Measurements from ENCODE around the gene PRSS16. TPM values are rescaled to one million over a fixed set of nuclear protein-coding genes. Genes with fewer than 3 reads are reported as not detected.
"Not testable (repeated sequence)": the region's sequence is repeated elsewhere in the genome, so short reads cannot be mapped to it uniquely, and the experiment has no call there.

Gene PRSS16
- total and polyA plus RNA-seq, 7 donors = 0.08 TPM; not detected in 6

DNA sequence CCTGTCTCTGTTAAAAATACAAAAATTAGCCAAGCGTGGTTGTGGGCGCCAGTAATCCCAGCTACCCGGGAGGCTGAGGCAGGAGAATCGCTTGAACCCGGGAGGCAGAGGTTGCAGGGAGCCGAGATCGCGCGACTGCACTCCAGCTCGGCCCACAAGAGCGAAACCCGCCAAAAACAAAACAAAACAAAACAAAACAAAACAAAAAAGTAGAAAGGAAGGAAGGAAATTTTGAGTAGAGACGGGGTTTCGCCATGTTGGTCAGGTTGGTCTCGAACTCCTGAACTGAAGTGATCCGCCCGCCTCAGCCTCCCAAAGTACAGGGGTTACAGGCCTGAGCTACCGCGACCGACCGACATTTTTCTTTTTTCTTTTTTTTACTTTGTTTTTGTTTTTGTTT is 30.6 kb upstream of the PRSS16 start:
- no peak for ATAC-seq

DNA sequence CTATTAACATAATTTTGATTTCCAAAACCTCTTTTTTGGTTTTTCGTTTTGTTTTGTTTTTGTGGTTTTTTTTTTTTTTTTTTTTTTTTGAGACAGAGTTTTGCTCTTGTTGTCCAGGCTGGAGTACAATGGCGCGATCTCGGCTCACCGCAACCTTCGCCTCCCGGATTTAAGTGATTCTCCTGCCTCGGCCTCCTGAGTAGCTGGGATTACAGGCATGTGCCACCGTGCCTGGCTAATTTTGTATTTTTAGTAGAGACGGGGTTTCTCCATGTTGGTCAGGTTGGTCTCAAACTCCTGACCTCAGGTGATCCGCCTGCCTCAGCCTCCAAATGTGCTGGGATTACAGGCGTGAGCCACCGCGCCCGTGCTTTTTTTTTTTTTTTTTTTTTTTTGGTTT is 24.5 kb upstream of the PRSS16 start:
- intact Hi-C loops (cut with DNase I); H3K4me3 ChIP-seq; DNase-seq; ATAC-seq; H3K9me3 ChIP-seq; H3K27ac ChIP-seq; H3K36me3 ChIP-seq (ENCODE audit: insufficient read depth in 1 of 2, low read depth in 1 of 2); H3K4me1 ChIP-seq: not testable (repeated sequence)
- 90 to 94% (median 91%) methylated on average over 11 to 15 of the region's 15 CpGs for WGBS, 3 donors
- H3K27me3 ChIP-seq (ENCODE audit: insufficient read depth in 3 of 3, low read length in 2 of 3) = peaks cover 2 to 26% (median 3%) of the 10 kb centered on the region in 3 donors

More for the DNA sequence above, 30.6 kb upstream of the PRSS16 start:
- H3K9me3 ChIP-seq = no peaks in the 10 kb centered on the region
- intact Hi-C loops (cut with DNase I) = no loop called here
- no peak for DNase-seq
- WGBS, 3 donors = 93 to 95% (median 94%) methylated on average over 20 to 21 of the region's 21 CpGs
- no peak overlapping the region for H3K27ac ChIP-seq
- H3K4me3 ChIP-seq = no peak overlapping the region
- TF ChIP-seq, protein P1, sequence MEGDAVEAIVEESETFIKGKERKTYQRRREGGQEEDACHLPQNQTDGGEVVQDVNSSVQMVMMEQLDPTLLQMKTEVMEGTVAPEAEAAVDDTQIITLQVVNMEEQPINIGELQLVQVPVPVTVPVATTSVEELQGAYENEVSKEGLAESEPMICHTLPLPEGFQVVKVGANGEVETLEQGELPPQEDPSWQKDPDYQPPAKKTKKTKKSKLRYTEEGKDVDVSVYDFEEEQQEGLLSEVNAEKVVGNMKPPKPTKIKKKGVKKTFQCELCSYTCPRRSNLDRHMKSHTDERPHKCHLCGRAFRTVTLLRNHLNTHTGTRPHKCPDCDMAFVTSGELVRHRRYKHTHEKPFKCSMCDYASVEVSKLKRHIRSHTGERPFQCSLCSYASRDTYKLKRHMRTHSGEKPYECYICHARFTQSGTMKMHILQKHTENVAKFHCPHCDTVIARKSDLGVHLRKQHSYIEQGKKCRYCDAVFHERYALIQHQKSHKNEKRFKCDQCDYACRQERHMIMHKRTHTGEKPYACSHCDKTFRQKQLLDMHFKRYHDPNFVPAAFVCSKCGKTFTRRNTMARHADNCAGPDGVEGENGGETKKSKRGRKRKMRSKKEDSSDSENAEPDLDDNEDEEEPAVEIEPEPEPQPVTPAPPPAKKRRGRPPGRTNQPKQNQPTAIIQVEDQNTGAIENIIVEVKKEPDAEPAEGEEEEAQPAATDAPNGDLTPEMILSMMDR (IDR thresholded peaks at IDR 0.05) = no peak
- no peaks in the 10 kb centered on the region for H3K4me1 ChIP-seq
- peaks cover 0 to 36% (median 10%) of the 10 kb centered on the region in 3 donors for H3K27me3 ChIP-seq (ENCODE audit: insufficient read depth in 3 of 3, low read length in 2 of 3)
- no peaks in the 10 kb centered on the region for H3K36me3 ChIP-seq (ENCODE audit: insufficient read depth in 1 of 2, low read depth in 1 of 2)

DNA sequence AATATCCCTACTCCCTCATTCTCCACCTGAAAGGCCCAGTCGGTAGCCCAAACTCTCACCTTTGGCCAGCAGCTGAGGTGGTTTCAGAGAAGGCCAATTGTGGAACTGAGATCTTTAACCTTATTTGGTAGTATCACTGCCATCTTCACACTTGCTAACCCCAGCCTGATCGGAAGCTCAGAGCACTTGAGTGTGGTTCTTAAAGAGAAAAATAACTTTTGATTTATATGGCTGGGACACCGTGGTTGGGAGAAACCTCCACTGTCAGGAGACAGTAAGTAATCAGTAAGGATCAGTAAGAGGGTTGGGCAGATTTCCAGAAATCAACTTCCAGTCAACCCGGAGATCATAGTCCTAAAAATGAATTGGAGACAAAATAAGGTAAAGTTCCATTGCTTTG is 22.8 kb upstream of the PRSS16 start:
- Histone ChIP-seq H3K27me3 (ENCODE audit: insufficient read depth in 3 of 3, low read length in 2 of 3) (peaks cover 3 to 43% (median 4%) of the 10 kb centered on the region in 3 donors), H3K36me3 (ENCODE audit: insufficient read depth in 1 of 2, low read depth in 1 of 2) (no peaks in the 10 kb centered on the region), H3K4me1 (no peaks in the 10 kb centered on the region), H3K4me3 (no peak overlapping the region), H3K27ac (no peak overlapping the region), H3K9me3 (no peaks in the 10 kb centered on the region)
- TF ChIP-seq, protein P1 (IDR thresholded peaks at IDR 0.05) = no peak
- DNase-seq (no peak), ATAC-seq (no peak)
- 66 to 75% (median 71%) methylated on average over 4 of the region's 4 CpGs for WGBS, 3 donors
- intact Hi-C loops (cut with DNase I) = no loop called here

DNA sequence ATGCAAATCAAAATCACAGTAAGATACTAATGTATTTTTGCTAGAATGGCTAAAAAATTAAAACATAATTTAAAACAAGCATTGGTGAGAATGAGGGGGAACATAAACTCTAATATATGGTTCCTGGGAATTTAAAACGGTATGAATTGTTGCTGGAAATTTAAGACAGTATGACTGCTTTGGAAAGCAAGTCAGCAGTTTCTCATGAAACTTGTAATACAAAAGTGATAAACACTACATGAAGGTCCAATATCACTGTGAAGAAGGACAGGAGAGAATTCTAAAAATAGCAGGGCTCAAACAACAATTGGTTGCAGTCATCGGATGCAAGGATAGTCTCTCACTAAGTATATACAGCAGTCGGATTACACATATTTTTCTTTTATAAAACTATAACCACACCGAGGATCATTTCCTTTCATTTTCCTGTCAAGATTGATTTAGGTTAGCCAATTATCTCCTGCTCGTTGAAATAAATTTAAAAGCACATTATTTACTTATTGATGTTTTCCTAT is 18.5 kb upstream of the PRSS16 start:
- DNase-seq (no peak), ATAC-seq (no peak)
- Histone ChIP-seq H3K27me3 (ENCODE audit: insufficient read depth in 3 of 3, low read length in 2 of 3) (peaks cover 0 to 64% (median 8%) of the 10 kb centered on the region in 3 donors), H3K27ac (no peak overlapping the region), H3K9me3 (no peaks in the 10 kb centered on the region), H3K36me3 (ENCODE audit: insufficient read depth in 1 of 2, low read depth in 1 of 2) (no peaks in the 10 kb centered on the region), H3K4me1 (no peaks in the 10 kb centered on the region), H3K4me3 (no peak overlapping the region)
- intact Hi-C loops (cut with DNase I) = no loop called here
- TF ChIP-seq, protein P1 (IDR thresholded peaks at IDR 0.05) = no peak
- WGBS, 3 donors = 61 to 72% (median 63%) methylated on average over 5 of the region's 5 CpGs

DNA sequence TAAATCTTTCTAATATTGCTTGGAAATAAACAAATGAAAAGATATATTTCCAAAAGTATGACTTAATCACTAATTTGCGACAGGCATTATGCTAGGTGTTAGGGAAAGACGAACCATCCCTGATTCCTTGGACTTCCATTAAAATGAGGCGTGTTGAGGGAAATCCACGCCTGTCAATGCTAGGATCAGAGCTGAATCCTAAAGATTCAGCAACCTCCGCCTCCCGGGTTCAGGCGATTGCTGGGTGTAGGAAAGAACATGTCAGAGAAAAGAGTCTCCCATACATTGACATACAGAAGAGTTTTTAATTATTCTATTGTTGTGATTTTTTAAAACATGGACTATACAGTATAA is 16.8 kb upstream of the PRSS16 start:
- Histone ChIP-seq H3K4me1 (no peaks in the 10 kb centered on the region), H3K27me3 (ENCODE audit: insufficient read depth in 3 of 3, low read length in 2 of 3) (peaks cover 4 to 71% (median 8%) of the 10 kb centered on the region in 3 donors), H3K4me3 (no peak overlapping the region), H3K9me3 (no peaks in the 10 kb centered on the region), H3K27ac (no peak overlapping the region), H3K36me3 (ENCODE audit: insufficient read depth in 1 of 2, low read depth in 1 of 2) (no peaks in the 10 kb centered on the region)
- TF ChIP-seq, protein P1 (IDR thresholded peaks at IDR 0.05) = no peak
- WGBS, 3 donors = 14 to 26% (median 17%) methylated on average over 7 of the region's 7 CpGs
- DNase-seq (no peak), ATAC-seq (no peak)
- intact Hi-C loops (cut with DNase I) = no loop called here
